Bronchial epithelial cell (primary cell): Measurements from ENCODE around the gene P4HB. TPM values are rescaled to one million over a fixed set of nuclear protein-coding genes. Genes with fewer than 3 reads are reported as not detected.

Experiments
- DNase-seq: peaks from one replicate; pipeline ENCODE4 v3.0.0-alpha.2; 2010; ENCODE audit warnings: low read depth
- FAIRE-seq: peaks from 2 replicates; lab custom pipeline; 2011; peaks lifted over from hg19 to GRCh38; lab: Jason Lieb, UNC
- H3K27me3 ChIP-seq: 2 replicates; pipeline ENCODE4 v1.5.1; 2011; ENCODE audit warnings: low read length; ENCODE audit not compliant: control insufficient read depth, insufficient read depth
- H3K36me3 ChIP-seq: 2 replicates; pipeline ENCODE4 v1.5.1; 2011; ENCODE audit warnings: low read length; ENCODE audit not compliant: control insufficient read depth, insufficient read depth
- H3K4me3 ChIP-seq: 2 replicates; pipeline ENCODE4 v1.5.1; 2011; ENCODE audit warnings: mild to moderate bottlenecking, low read depth, low read length, control low read depth
- total RNA-seq: library from RNA; depleted of rRNA; stranded (reverse); fragments of >200 nt; gene quantifications from 2 replicates; pipeline ENCODE4 v1.2.1, GENCODE V29; 2014
- TF ChIP-seq, protein P1 (sequence below): IDR thresholded peaks from 2 replicates; pipeline ENCODE4 v1.5.1; 2011; ENCODE audit warnings: mild to moderate bottlenecking, moderate library complexity, low read length, control low read depth, inconsistent platforms; ENCODE audit not compliant: insufficient read depth, severe bottlenecking

P4HB gene
- total RNA-seq, 1 donor from 2014 or later, result 673 TPM

DNA sequence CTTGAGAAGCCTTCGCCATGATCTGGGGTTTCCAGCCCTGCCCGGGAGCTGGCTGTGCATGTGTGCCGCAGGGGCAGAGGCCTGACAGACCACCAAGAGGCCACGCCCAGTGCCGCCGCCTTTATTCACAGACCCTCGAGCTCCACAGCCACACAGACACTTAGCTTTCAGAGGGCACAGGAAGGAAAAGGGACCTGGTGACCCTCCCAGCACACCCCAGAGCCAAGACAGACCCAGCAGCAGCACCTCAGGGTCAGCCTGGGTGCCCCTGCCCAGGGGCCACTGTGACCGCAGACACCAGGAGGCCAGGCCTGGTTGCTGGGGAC is 38.1 kb downstream of the P4HB start:
- H3K4me3 ChIP-seq, result no peak overlapping the region
- no peaks in the 10 kb centered on the region for H3K36me3 ChIP-seq
- no peak for DNase-seq
- FAIRE-seq, result no peak
- TF ChIP-seq, protein P1, sequence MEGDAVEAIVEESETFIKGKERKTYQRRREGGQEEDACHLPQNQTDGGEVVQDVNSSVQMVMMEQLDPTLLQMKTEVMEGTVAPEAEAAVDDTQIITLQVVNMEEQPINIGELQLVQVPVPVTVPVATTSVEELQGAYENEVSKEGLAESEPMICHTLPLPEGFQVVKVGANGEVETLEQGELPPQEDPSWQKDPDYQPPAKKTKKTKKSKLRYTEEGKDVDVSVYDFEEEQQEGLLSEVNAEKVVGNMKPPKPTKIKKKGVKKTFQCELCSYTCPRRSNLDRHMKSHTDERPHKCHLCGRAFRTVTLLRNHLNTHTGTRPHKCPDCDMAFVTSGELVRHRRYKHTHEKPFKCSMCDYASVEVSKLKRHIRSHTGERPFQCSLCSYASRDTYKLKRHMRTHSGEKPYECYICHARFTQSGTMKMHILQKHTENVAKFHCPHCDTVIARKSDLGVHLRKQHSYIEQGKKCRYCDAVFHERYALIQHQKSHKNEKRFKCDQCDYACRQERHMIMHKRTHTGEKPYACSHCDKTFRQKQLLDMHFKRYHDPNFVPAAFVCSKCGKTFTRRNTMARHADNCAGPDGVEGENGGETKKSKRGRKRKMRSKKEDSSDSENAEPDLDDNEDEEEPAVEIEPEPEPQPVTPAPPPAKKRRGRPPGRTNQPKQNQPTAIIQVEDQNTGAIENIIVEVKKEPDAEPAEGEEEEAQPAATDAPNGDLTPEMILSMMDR, result no peak
- no peaks in the 10 kb centered on the region for H3K27me3 ChIP-seq

DNA sequence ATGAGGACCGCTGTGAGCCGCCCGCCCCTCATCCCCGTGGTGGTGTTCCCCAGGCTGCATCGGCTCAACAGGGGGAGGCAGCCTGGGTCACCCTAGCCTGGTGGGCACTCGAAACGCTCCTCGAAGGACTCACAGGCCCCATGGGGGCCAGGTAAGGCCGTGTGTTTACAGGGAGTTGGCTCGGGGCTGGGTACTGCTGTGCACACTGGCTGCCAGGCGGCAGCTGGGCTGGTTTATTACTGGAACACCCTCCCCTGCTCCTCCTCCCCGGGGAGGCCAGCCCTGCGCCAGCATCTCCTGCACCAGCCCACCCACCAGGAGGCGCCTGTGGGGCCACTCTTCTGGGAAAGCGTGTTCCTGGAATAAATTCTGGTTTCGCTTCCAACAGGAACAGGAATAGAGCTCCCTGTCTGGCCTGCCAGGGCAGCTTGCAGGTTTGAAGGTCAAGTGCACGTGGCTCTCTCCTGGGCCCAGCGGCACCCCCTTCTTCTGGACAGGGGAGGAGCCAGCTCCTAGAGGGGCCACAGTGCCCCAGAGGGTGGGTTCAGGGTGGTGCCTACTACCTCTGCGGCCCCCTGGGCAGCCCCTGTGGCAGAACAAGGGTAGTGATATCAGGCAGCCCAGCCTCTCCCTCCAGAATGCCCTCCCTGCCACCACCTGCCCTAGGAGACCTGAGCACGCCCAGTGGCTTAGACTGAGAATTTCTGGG is 38.6 kb downstream of the P4HB start:
- peak; percentile 53 for DNase-seq
- Histone ChIP-seq H3K36me3 (no peaks in the 10 kb centered on the region), H3K27me3 (no peaks in the 10 kb centered on the region), H3K4me3 (no peak overlapping the region)
- TF ChIP-seq, protein P1, result peak; percentile 81
- FAIRE-seq, result no peak

DNA sequence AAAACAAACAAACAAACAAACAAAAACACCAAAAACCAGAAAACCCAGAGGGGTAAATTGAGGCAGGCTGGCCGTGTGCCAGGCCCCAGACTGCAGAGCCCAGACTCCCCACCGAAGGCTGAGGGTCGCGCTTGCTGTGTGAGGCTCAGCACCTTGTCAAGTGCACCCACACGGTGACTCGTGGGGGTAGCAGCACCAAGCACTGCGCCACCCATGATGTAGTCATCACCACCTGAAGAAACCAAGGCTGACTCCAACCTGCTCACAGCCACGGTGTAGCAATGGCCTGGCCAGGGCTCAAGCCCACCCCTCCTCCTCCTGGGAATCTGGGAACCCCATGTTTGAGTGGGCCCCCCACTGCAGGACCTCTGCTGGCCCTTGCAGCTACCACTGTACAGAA is 39.2 kb downstream of the P4HB start:
- Histone ChIP-seq H3K36me3 (no peaks in the 10 kb centered on the region), H3K27me3 (no peaks in the 10 kb centered on the region), H3K4me3 (no peak overlapping the region)
- FAIRE-seq (no peak), DNase-seq (peak; percentile 48)
- TF ChIP-seq, protein P1, result no peak

DNA sequence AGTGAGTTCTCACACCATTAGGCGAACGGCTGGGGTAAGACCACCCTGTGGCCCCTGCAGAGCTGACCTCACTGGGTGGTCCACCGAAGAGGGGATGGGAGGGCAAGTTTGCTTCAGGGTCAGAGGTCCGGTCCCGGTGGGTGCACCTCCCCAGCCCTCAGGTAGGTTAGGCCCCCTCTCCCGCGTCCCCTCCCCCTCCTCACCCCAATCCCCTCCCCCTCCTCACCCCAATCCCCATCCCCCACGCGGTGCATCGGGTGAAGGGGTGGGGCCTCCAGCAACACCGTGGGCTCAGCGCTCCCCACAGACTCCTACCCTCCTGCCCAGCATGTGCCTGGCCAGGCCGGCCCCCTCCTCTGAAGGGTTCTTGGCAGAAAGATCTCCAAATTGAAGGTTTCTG is 40.6 kb downstream of the P4HB start:
- H3K36me3 ChIP-seq, result no peaks in the 10 kb centered on the region
- H3K4me3 ChIP-seq, result no peak overlapping the region
- FAIRE-seq, result no peak
- no peaks in the 10 kb centered on the region for H3K27me3 ChIP-seq
- TF ChIP-seq, protein P1, result no peak
- DNase-seq, result no peak

DNA sequence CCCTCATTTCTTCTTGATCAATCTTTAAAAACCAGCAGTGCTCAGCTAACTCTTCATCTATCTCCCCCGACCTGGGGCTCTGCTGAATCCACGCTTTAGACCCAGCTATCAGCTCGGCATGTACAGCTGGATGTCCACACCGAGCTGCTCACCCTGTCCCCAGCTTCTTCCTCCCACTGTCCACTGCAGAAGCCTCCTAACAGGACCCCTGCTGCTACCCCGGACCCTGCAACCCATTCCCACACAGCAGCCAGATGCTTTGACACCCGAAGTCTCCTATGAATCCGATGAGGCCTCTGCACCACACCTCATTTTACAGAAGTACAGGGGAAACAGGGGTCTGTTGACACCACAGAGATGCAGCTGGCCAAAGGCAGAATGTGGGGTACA is 42.6 kb downstream of the P4HB start:
- DNase-seq, result no peak
- no peaks in the 10 kb centered on the region for H3K27me3 ChIP-seq
- no peak overlapping the region for H3K4me3 ChIP-seq
- H3K36me3 ChIP-seq, result no peaks in the 10 kb centered on the region
- no peak for FAIRE-seq
- TF ChIP-seq, protein P1, result no peak

DNA sequence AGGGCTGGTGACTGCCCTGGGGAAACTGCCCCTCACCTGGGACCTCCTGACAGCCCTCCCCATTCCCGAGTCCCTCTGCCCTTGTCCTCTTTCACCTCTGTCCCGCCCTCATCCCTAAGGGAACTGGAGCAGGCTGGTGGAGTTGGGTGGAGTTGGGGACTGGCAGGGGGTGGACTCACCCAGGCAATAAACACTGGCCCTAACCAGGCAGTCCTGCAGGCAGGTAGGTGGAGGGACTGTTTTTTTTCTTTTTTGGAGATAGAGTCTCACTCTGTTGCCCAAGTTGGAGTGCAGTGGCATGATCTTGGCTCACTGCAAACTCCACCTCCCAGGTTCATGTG is 44.7 kb downstream of the P4HB start:
- TF ChIP-seq, protein P1, result no peak
- no peak for FAIRE-seq
- Histone ChIP-seq H3K36me3 (no peaks in the 10 kb centered on the region), H3K27me3 (no peaks in the 10 kb centered on the region), H3K4me3 (no peak overlapping the region)
- DNase-seq, result no peak
